Measurements from ENCODE around the gene CPNE6. TPM values are rescaled to one million over a fixed set of nuclear protein-coding genes. Genes with fewer than 3 reads are reported as not detected.

The CPNE6 gene
- total and polyA plus RNA-seq, 2 of the 13 experiments (the other 11 are each of a cell fraction or from before 2014, with no cell fraction given): not detected

DNA sequence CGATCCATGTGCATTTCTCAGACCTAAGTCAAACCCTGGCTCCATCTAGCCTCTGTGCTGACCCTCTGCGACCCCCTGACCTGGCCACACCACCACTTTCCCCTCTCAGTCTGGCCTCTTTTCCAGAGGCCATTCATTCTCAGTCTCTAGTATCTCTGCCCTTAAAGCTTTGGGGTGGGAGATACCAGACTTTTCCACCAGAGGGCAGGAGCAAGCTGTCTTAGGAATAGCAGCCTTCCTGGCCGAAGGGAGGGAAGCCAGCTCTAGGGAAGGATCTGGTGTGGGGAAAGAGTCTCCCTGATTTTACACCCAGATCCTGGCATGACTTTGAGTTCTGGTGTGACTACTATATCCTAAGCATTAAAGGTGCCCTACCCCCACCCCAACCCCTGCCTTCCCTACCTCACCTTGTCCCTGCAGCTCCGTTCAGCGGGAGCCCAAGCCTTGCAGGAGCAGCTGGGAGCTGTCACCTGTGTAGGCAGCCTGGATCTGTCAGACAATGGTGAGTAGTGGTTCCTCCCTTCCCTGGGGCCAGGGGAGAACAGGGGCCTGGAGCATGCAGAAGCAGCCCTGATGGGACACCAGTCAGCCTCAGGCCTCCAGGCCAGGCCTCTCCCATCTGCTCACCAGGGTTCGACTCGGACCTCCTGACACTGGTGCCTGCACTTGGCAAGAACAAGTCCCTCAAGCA, 13.0 kb upstream of the CPNE6 start (continued):
- TF ChIP-seq, protein P1, sequence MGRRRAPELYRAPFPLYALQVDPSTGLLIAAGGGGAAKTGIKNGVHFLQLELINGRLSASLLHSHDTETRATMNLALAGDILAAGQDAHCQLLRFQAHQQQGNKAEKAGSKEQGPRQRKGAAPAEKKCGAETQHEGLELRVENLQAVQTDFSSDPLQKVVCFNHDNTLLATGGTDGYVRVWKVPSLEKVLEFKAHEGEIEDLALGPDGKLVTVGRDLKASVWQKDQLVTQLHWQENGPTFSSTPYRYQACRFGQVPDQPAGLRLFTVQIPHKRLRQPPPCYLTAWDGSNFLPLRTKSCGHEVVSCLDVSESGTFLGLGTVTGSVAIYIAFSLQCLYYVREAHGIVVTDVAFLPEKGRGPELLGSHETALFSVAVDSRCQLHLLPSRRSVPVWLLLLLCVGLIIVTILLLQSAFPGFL (CRISPR knock-in tag; IDR thresholded peaks at IDR 0.05): no peak
- TF ChIP-seq ZNF776 (CRISPR knock-in tag; IDR thresholded peaks at IDR 0.05): no peak
- TF ChIP-seq FOXJ3 (CRISPR knock-in tag; IDR thresholded peaks at IDR 0.05; ENCODE audit: borderline replicate concordance): no peak
- no peak for TF ChIP-seq ATF7 (IDR thresholded peaks at IDR 0.05)
- no peak for TF ChIP-seq ATF7 (CRISPR knock-in tag; IDR thresholded peaks at IDR 0.05)
- peak; percentile 64; the same call in 1 of the 2 replicates for TF ChIP-seq ZNF230 (CRISPR knock-in tag; IDR thresholded peaks at IDR 0.05)
- no peak for TF ChIP-seq CBX2 (IDR thresholded peaks at IDR 0.05; ENCODE audit: low read depth, low read length)
- TF ChIP-seq CBX2 (CRISPR knock-in tag; IDR thresholded peaks at IDR 0.05; ENCODE audit: low read depth): no peak
- no peak for TF ChIP-seq NFE2 (CRISPR knock-in tag; IDR thresholded peaks at IDR 0.05)
- TF ChIP-seq MTA1 (CRISPR knock-in tag; IDR thresholded peaks at IDR 0.05; ENCODE audit: borderline replicate concordance): 0 out of 2 replicates have a peak, but pooled peaks have one; percentile 10
- peak; percentile 90 for TF ChIP-seq ZNF335 (CRISPR knock-in tag; IDR thresholded peaks at IDR 0.05)
- no peak for TF ChIP-seq MZF1 (CRISPR knock-in tag; IDR thresholded peaks at IDR 0.05; ENCODE audit: borderline replicate concordance)
- no peak for TF ChIP-seq ZNF557 (CRISPR knock-in tag; IDR thresholded peaks at IDR 0.05)
- TF ChIP-seq ZNF563 (CRISPR knock-in tag; IDR thresholded peaks at IDR 0.05): no peak; the same call in 1 of the 2 replicates
- TF ChIP-seq RBAK (CRISPR knock-in tag; IDR thresholded peaks at IDR 0.05): no peak
- TF ChIP-seq, protein P2, sequence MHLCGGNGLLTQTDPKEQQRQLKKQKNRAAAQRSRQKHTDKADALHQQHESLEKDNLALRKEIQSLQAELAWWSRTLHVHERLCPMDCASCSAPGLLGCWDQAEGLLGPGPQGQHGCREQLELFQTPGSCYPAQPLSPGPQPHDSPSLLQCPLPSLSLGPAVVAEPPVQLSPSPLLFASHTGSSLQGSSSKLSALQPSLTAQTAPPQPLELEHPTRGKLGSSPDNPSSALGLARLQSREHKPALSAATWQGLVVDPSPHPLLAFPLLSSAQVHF (CRISPR knock-in tag; IDR thresholded peaks at IDR 0.05): no peak
- TF ChIP-seq XBP1 (CRISPR knock-in tag; IDR thresholded peaks at IDR 0.05): no peak
- TF ChIP-seq HOXA5 (CRISPR knock-in tag; IDR thresholded peaks at IDR 0.05): no peak
- no peak for TF ChIP-seq ZNF678 (CRISPR knock-in tag; IDR thresholded peaks at IDR 0.05)
- no peak for TF ChIP-seq NR2F6 (IDR thresholded peaks at IDR 0.05)
- peak; percentile 59; the same call in 1 of the 2 replicates for TF ChIP-seq NR2F6 (CRISPR knock-in tag; IDR thresholded peaks at IDR 0.05)
- TF ChIP-seq NR3C1 (CRISPR knock-in tag; IDR thresholded peaks at IDR 0.05): no peak
- TF ChIP-seq SIX1 (CRISPR knock-in tag; IDR thresholded peaks at IDR 0.05; ENCODE audit: borderline replicate concordance): no peak
- TF ChIP-seq CHD4 (IDR thresholded peaks at IDR 0.05; ENCODE audit: borderline replicate concordance, low read length): no peak
- no peak for TF ChIP-seq SP2 (CRISPR knock-in tag; IDR thresholded peaks at IDR 0.05)
- no peak for TF ChIP-seq NKX3-1 (CRISPR knock-in tag; IDR thresholded peaks at IDR 0.05)
- TF ChIP-seq, protein P3, sequence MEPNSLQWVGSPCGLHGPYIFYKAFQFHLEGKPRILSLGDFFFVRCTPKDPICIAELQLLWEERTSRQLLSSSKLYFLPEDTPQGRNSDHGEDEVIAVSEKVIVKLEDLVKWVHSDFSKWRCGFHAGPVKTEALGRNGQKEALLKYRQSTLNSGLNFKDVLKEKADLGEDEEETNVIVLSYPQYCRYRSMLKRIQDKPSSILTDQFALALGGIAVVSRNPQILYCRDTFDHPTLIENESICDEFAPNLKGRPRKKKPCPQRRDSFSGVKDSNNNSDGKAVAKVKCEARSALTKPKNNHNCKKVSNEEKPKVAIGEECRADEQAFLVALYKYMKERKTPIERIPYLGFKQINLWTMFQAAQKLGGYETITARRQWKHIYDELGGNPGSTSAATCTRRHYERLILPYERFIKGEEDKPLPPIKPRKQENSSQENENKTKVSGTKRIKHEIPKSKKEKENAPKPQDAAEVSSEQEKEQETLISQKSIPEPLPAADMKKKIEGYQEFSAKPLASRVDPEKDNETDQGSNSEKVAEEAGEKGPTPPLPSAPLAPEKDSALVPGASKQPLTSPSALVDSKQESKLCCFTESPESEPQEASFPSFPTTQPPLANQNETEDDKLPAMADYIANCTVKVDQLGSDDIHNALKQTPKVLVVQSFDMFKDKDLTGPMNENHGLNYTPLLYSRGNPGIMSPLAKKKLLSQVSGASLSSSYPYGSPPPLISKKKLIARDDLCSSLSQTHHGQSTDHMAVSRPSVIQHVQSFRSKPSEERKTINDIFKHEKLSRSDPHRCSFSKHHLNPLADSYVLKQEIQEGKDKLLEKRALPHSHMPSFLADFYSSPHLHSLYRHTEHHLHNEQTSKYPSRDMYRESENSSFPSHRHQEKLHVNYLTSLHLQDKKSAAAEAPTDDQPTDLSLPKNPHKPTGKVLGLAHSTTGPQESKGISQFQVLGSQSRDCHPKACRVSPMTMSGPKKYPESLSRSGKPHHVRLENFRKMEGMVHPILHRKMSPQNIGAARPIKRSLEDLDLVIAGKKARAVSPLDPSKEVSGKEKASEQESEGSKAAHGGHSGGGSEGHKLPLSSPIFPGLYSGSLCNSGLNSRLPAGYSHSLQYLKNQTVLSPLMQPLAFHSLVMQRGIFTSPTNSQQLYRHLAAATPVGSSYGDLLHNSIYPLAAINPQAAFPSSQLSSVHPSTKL (CRISPR knock-in tag; IDR thresholded peaks at IDR 0.05): peak; percentile 44; the same call in 1 of the 2 replicates

Measured in HepG2 (cell line).